ENCODE measurements around the gene BTG2.

The BTG2 gene

DNA sequence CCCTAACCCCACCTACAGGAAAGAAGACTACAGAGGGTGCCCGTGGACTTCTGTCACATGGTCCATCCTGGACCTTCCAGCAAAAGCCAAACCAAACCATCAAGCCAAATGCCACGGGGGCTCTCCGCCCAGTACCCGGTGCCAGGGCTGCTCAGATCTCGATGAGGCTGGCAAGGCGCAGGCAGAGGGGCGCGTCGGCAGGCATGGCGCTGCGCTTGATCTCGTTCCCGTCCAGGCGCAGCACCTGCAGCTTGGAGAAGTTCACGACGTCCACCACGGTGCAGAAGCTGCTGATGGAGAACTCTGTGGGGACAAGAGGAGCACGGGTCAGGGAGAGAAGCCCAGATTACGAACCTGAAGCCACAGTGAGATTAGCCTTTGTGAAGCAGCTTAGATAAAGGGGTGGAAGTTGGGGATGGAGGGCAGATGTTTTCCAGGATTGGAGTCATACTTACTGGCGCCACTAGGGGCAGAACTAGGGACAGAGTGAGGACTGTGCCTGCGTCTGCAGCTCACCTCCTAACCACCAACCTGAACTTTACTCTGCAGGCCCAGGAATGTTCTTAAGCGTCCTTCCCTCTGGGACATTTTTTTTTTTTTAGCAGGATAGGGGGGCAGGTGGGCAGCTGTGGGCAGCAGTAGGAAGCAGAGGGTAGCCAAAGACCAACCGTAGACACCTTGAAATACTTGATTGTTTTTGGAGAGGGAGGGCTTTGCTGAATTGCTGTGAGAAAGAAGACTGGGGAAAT, 37.0 kb downstream of the BTG2 start:
- peak; percentile 68 for DNase-seq (ENCODE audit: low spot score)

DNA sequence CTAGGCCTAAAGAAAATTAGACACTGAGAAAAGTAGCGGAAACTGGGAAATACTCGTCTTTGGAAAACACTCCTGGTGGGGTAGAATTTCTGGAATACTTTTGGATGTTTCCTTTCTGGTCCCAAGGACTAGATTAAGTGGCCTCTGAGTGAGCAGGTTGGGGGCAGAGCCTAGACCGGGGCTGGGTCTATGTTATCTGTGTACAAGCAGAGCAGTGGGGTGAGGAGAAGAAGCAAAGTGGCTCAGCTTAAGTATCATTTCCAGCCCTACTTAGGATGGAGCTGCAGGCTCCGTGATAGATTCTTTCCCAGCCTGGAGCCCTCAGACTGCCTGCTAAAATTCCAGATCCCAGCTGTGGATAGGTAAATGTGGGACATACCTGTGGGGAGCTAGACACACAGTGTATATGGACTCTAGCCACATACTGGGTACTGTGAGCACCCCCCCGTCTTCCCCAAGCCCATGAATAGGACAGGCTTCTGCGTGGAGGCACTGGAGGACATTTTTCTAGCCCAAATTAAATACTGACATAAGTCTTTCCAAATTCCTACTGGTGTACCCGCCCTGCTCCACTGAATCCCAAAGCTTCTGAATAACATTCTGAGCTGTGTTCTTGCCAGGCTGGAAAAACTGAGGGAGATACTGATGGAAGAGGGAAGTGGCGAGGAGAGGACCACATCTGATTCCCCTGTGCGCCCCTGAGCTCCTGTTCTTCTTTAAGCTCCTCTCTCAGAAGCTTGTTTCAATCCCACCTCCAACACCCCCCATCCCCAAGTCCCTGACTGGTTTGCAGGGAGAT, 38.8 kb downstream of the BTG2 start:
- DNase-seq (ENCODE audit: low spot score), result no peak

DNA sequence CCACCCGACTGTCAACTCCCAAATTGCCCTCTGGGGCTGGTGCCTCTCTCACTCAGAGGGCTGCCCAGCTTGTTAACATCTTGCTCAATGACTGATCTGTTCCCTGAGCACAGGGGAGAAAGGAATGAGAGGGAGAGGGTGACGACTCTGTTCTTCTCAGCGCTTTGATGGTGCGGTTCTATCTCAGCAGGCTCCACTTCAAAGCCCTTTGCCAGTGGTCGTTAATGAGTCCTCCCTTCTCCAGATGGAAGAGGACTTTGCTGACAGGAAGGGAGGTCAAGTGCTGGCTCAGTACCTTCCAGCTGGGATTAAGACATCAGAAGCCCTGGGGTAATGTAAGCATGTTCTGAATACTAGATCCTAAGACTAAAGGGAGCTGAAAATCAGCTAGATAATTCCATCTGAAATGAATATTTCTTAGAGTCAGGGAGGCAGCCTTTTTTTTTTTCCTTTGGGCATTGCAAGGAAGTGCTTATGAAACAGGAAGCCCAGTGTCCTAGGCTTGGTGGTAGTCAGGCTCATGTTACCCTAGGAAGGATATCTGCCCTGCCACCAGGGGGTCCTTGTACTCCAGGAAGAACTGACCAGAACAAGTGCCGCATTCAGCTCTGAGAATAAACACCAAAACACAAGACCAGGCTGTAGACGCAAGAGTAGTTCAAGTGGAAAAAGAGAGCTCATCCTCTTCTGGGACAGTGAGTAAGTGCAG, 40.9 kb downstream of the BTG2 start:
- no peak for DNase-seq (ENCODE audit: low spot score)

DNA sequence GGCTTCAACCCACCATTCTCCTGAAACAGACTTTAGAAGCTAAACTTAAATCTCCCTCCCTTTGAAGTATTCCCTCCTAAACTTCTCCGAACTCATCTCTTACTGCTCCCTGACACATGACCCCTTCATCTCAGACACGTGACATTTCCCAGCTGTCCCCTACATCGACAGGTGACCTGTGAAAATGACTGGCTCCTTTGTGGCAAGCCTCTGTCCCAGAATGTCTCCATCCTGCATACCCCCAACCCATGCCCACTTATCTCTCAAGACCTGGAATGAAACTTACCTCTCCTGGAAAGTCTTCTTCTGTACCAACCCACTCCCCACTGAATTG, 41.4 kb downstream of the BTG2 start:
- DNase-seq (ENCODE audit: low spot score), result no peak

DNA sequence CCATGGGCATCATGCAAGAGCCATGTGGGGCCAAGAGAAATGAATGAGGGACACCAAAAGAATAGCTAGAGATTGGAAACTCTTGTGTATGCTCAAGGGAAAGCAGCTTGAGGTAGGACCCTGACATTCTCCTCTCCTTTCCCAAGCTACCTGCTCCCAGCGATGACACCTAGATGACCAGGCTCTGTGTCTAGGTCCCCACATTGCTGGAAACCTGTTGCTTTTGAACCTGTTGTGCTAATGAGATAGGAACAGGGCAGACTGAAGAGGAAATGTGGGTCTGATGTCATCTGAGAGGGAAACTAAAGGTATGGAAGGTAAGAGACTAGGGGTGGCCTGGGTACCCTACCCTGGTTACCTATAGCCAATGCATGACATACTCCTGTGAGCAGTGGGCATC, 43.8 kb downstream of the BTG2 start:
- no peak for DNase-seq (ENCODE audit: low spot score)

DNA sequence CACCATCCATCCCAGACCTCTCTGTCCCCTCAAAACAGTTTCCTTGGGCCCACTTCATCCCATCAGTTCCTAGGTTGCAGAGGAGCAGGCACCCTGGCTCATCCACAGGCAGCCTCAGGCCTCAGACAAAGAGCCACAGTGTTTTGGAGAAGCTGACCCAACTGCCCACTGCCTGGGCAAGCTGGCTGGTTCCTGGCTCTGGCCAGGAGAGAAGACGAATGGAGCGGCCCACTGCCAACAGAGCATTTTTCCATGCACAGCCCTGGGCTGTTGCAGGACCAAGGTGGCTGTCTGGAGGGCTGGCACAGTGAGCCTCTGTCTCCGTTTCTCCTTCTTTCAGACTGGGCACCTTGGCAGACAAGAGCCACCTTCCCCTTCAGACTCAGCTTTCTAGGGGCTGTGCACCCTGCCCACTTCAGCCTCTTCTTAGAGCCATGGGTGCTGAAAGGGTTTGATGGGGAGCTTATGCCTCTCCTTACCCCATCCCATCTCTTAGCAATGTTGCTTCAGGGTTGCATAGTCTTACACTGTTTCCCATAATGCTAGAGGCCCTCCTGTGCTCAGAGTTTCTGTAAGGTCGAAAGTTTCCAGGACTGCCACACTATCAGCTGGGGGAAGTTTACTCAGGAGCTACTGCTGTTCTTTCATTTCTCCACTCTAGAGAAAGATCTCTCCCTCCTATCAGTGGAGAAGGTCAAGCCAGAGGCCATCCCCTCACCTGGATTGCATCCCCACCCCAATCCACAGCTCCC, 44.6 kb downstream of the BTG2 start:
- DNase-seq (ENCODE audit: low spot score), result peak; percentile 73

DNA sequence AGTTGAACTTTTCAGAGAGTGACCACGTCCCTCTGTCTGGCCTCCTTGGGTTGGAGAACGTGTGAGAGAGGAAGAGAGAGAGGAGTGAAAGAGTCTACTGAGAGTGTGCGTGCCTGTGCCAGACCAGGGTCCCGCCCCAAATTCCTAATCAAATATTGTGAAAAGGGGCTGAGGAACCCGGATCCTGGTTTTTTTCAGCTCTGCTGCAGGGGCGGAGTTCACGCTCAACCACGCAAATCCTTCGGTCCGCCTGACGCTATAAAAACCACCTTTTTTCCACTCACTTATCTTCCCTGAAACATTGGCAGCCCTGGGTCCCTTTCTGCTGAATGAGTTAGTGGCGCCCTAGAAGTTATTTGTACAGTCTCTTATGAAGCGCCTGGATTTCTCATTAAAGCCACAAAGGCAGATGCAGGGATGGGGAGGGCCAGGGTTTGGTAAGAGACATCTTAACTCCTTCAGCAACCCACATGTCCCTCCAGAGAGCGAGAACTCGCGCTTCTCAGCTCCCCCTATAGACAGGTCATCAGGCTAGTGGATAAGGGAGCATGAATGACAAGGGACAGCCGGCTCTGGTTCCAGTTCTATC, 45.8 kb downstream of the BTG2 start, which contains the start of gene FMOD:
FMOD (minus strand) TSS at position 86 of the 589 bp plus-strand sequence. CDS start 2,852 bp downstream, outside the sequence.
- no peak for DNase-seq (ENCODE audit: low spot score)

DNA sequence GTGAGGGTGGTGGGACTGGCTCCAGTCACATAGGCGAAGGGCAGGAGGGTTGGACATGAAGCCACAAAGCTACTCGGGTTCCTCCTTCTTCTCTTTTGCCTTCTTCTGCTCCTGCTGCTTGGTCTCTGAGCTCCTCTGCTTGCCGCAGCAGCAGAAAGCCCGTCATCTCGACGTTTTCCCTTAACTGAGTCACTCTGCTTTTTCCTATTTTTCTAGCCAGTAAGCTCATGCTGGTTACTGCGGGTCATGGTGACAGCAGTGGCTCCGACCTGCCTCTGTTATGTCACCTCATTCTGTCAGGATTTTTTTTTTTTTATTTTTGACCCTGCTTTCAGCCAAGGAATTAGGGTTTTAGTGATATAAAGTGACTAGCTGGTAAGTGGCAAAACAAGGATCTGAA, 48.2 kb downstream of the BTG2 start:
- no peak for DNase-seq (ENCODE audit: low spot score)

DNA sequence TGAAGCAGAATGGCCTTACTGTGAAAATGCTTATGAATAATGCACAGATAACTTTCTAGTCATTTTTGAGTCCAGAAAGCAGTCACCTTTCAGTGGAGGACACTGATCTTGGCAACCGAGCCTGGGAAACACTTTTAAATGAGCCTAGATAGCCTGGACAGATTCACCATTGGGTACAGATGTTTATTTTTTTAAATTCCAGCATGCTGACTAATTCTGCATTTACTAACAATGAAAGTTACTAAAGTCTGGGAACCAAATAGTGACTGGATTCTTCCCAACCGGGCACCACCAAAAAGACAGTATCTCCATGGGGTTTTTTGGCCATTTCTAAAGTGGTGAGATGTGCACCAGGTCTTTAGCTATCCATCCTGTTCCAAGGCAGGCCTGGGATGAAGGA, 48.9 kb downstream of the BTG2 start:
- no peak for DNase-seq (ENCODE audit: low spot score)

DNA sequence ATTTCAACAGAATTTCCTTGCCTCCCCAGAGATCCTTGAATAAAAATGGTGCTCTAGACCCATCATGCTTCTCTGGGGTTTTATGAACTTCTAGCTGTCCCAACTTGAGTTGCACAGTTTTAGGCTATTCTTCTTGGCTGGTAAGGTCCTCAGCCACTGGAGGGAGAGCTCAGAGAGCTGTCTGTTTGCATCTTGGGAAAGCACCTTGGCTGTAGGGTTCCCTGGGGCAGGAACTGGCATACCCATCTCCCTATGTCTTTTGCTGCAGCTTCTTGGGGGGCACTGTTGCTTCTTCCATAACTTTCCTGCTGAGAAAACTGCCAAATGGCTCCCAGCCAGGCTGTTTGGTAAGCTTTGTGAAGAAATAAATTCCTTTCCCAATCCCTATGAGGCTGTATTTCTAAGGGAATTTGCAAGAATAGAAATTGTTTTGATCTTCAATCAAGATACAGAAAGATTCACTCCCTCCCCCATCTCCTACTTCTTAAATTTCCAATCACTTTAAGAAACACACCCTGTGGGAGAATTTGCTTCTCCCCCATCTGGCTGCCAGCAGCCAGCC, 53.8 kb downstream of the BTG2 start:
- DNase-seq (ENCODE audit: low spot score), result no peak
